B cell (primary cell): ENCODE data around the gene RARRES1. TPM values are rescaled to one million over a fixed set of nuclear protein-coding genes. Genes with fewer than 3 reads are reported as not detected.

ENCODE experiments used
- ATAC-seq: fragments of 200-7000 bp; cut with Tn5 transposase; one replicate; pipeline ENCODE4 v1.10.0; 2021; ENCODE audit warnings: low read depth, mild to moderate bottlenecking, moderate number of reproducible peaks, moderate library complexity
- CTCF ChIA-PET: fragments of 350-600 bp; sonication (Branson Sonifier 250); formaldehyde crosslinking; loops from one replicate; lab custom pipeline; 2021; ENCODE audit warnings: antibody characterized with exemption, inconsistent platforms; lab: Charles Lee
- POLR2A ChIA-PET: fragments of 350-600 bp; sonication (Branson Sonifier 250); formaldehyde crosslinking; loops from one replicate; lab custom pipeline; 2021; ENCODE audit warnings: antibody characterized with exemption; lab: Charles Lee
- DNase-seq: peaks from one replicate; pipeline ENCODE4 v3.0.0; 2013
- H2AFZ ChIP-seq: 2 replicates; pipeline ENCODE4 v1.6.1; 2012; ENCODE audit warnings: mild to moderate bottlenecking, low read depth, low read length; ENCODE audit not compliant: insufficient read depth, poor library complexity, severe bottlenecking
- H3K27ac ChIP-seq, 2 donors: 1 replicate in 1 of 2; 2 replicates in 1 of 2; pipeline ENCODE4 v1.5.1; 2012 to 2013; ENCODE audit warnings: low read length in 2 of 2, mild to moderate bottlenecking in 2 of 2, moderate library complexity in 1 of 2
- H3K27me3 ChIP-seq, 4 experiments: fragments of 200-600 bp in 1 of 4; sonication (generic) in 1 of 4; replicated peaks in 1 of 4; 1 replicate in 2 of 4; 2 replicates in 2 of 4; pipeline versions ENCODE4 v1.6.1 to v1.7.0; 2013 to 2016; ENCODE audit warnings: low read length in 3 of 4, mild to moderate bottlenecking in 2 of 4, mixed read lengths in 1 of 4, moderate library complexity in 1 of 4; ENCODE audit not compliant: insufficient read depth in 4 of 4, control insufficient read depth in 3 of 4; ENCODE audit errors: control extremely low read depth in 1 of 4
- H3K36me3 ChIP-seq, 2 experiments: replicated peaks in 1 of 2; 1 replicate in 1 of 2; 2 replicates in 1 of 2; pipeline versions ENCODE4 v1.6.1 to v1.7.1; 2013; ENCODE audit warnings: low read length in 1 of 2; ENCODE audit not compliant: insufficient read depth in 2 of 2, control insufficient read depth in 1 of 2; ENCODE audit errors: control extremely low read depth in 1 of 2, extremely low read depth in 1 of 2
- H3K4me1 ChIP-seq, 2 donors: fragments of 200-600 bp in 1 of 2; sonication (generic) in 1 of 2; 1 replicate in 1 of 2; 2 replicates in 1 of 2; pipeline versions ENCODE4 v1.5.1 to v1.6.1; 2013 to 2017; ENCODE audit warnings: low read length in 2 of 2; ENCODE audit not compliant: control insufficient read depth in 2 of 2, insufficient read depth in 2 of 2
- H3K4me2 ChIP-seq: replicated peaks from 2 replicates; pipeline ENCODE3; 2012; ENCODE audit warnings: mild to moderate bottlenecking, low read depth, low read length; ENCODE audit not compliant: poor library complexity, severe bottlenecking
- H3K4me3 ChIP-seq, 5 experiments: fragments of 200-600 bp in 1 of 5; sonication (generic) in 1 of 5; 1 replicate in 3 of 5; 2 replicates in 2 of 5; pipeline versions ENCODE4 v1.5.1 to v1.7.0; 2011 to 2016; ENCODE audit warnings: low read length in 4 of 5, mild to moderate bottlenecking in 4 of 5, low read depth in 2 of 5, control low read depth in 1 of 5, moderate library complexity in 1 of 5; ENCODE audit not compliant: insufficient read depth in 1 of 5; ENCODE audit errors: control extremely low read depth in 1 of 5, extremely low read depth in 1 of 5
- H3K79me2 ChIP-seq: fragments of 200-600 bp; sonication (generic); one replicate; pipeline ENCODE4 v1.6.0; 2016; ENCODE audit warnings: low read length; ENCODE audit not compliant: control insufficient read depth, insufficient read depth
- H3K9ac ChIP-seq: fragments of 200-600 bp; sonication (generic); 2 replicates; pipeline ENCODE4 v1.6.1; 2017; ENCODE audit warnings: mild to moderate bottlenecking, low read length, moderate library complexity
- H3K9me3 ChIP-seq, 3 donors: one replicate each; pipeline versions ENCODE4 v1.6.1 to v1.7.1; 2013; ENCODE audit warnings: low read length in 2 of 3; ENCODE audit not compliant: control insufficient read depth in 2 of 3, insufficient read depth in 1 of 3; ENCODE audit errors: control extremely low read depth in 1 of 3
- H4K20me1 ChIP-seq: 2 replicates; pipeline ENCODE4 v1.6.0; 2012; ENCODE audit warnings: mild to moderate bottlenecking, low read length; ENCODE audit not compliant: insufficient read depth, control insufficient read depth, poor library complexity, severe bottlenecking
- H3K27ac Mint-ChIP-seq: one replicate; pipeline ENCODE4 v1.8.0; 2021; ENCODE audit warnings: mixed read lengths
- H3K27me3 Mint-ChIP-seq: one replicate; pipeline ENCODE4 v1.8.0; 2021; ENCODE audit warnings: mixed read lengths
- H3K4me1 Mint-ChIP-seq: one replicate; pipeline ENCODE4 v1.8.0; 2021; ENCODE audit warnings: mixed read lengths
- H3K4me3 Mint-ChIP-seq: one replicate; pipeline ENCODE4 v1.8.0; 2021; ENCODE audit warnings: mixed read lengths
- H3K9me3 Mint-ChIP-seq: one replicate; pipeline ENCODE4 v1.8.0; 2022; ENCODE audit warnings: mixed read lengths; ENCODE audit not compliant: insufficient read depth
- CTCF ChIP-seq: fragments of 200-600 bp; IDR thresholded peaks from one replicate; pipeline ENCODE4 v1.8.0; 2022; ENCODE audit warnings: antibody characterized with exemption, mild to moderate bottlenecking
- EZH2 ChIP-seq: IDR thresholded peaks from 2 replicates; pipeline ENCODE4 v1.6.1; 2012; ENCODE audit warnings: borderline replicate concordance, low read depth, mild to moderate bottlenecking, moderate library complexity, low read length; ENCODE audit not compliant: insufficient read depth, poor library complexity, severe bottlenecking
- WGBS: methylation state at CpG from one replicate; pipeline ENCODE4 v1.1.5; 2013; ENCODE audit warnings: missing lambda C conversion rate; ENCODE audit not compliant: insufficient coverage; 5-methylcytosine and 5-hydroxymethylcytosine counted together
- intact Hi-C: fragments of 100-400 bp; cut with micrococcal nuclease; formaldehyde crosslinking; loops from one replicate; pipeline ENCODE4 v1.10.0; 2022
- polyA plus RNA-seq: library from polyadenylated mRNA; depleted of rRNA; stranded (reverse); fragments of >200 nt; gene quantifications from 2 replicates; pipeline ENCODE4 v1.2.3, GENCODE V29; 2012
- total RNA-seq, 2 donors: library from RNA; stranded (reverse); fragments of 120-200 nt in 1 of 2; gene quantifications; 1 replicate in 1 of 2; 2 replicates in 1 of 2; pipeline versions ENCODE4 v1.2.3 to v1.2.4, GENCODE V29; 2013 to 2022

Gene RARRES1
- total and polyA plus RNA-seq, 2 donors (not counting 1 experiment from before 2014, with no cell fraction given), result not detected

- no peak for DNase-seq
- Histone ChIP-seq H2AFZ (no peak overlapping the region), H3K79me2 (no peaks in the 10 kb centered on the region), H4K20me1 (no peaks in the 10 kb centered on the region), H3K4me1 (no peaks in the 10 kb centered on the region), H3K27me3 (no peaks in the 10 kb centered on the region), H3K4me3 (no peak overlapping the region), H3K9me3 (no peaks in the 10 kb centered on the region), H3K4me2 (no peak overlapping the region), H3K9ac (no peak overlapping the region), H3K27ac (no peak overlapping the region), H3K36me3 (no peaks in the 10 kb centered on the region)
- no peak overlapping the region for H3K4me3 Mint-ChIP-seq
- H3K9me3 Mint-ChIP-seq, result no peaks in the 10 kb centered on the region
- H3K4me1 Mint-ChIP-seq, result peaks cover 3% of the 10 kb centered on the region
- no peak overlapping the region for H3K27ac Mint-ChIP-seq
- ChIA-PET POLR2A (no interaction called here), CTCF (interaction anchor here (1.9 kb wide), 1 partner anchor 24 kb away, joined by 6 read pairs; no protein-coding TSS in a partner anchor)
- H3K27me3 Mint-ChIP-seq, result no peaks in the 10 kb centered on the region
- TF ChIP-seq CTCF, result no peak
- no peak for TF ChIP-seq EZH2
- intact Hi-C loops, result no loop called here
- no peak for ATAC-seq
- no CpG with 5 or more reads among the region's 1 CpG for WGBS
These were observed 19.1 kb upstream of the RARRES1 start for GRCh38 chr3:158751316-158751715.

GRCh38 chr3:158750016-158750415, 17.8 kb upstream of the RARRES1 start:
- POLR2A ChIA-PET, result no interaction called here
- H3K4me1 ChIP-seq, result no peaks in the 10 kb centered on the region

More at GRCh38 chr3:158750016-158750415, 17.8 kb upstream of the RARRES1 start:
- no peak overlapping the region for H3K27ac ChIP-seq
- no peaks in the 10 kb centered on the region for H3K36me3 ChIP-seq
- no peak overlapping the region for H2AFZ ChIP-seq
- no peak for DNase-seq
- TF ChIP-seq CTCF (no peak), EZH2 (no peak)
- H3K4me1 Mint-ChIP-seq, result peaks cover 3% of the 10 kb centered on the region
- H3K9me3 ChIP-seq, result no peaks in the 10 kb centered on the region
- no peak overlapping the region for H3K4me2 ChIP-seq
- no peaks in the 10 kb centered on the region for H4K20me1 ChIP-seq
- ATAC-seq, result no peak
- no peak overlapping the region for H3K4me3 ChIP-seq
- CTCF ChIA-PET, result no interaction called here
- no peaks in the 10 kb centered on the region for H3K9me3 Mint-ChIP-seq
- WGBS, result 100% methylated on average over 5 of the region's 6 CpGs
- H3K27ac Mint-ChIP-seq, result no peak overlapping the region
- no peak overlapping the region for H3K9ac ChIP-seq
- H3K4me3 Mint-ChIP-seq, result no peak overlapping the region
- intact Hi-C loops, result no loop called here
- H3K27me3 ChIP-seq, result no peaks in the 10 kb centered on the region
- H3K79me2 ChIP-seq, result no peaks in the 10 kb centered on the region
- H3K27me3 Mint-ChIP-seq, result no peaks in the 10 kb centered on the region
